Pancreas (tissue), 10 donors: ENCODE results near the gene YPEL4. TPM values are rescaled to one million over a fixed set of nuclear protein-coding genes. Genes with fewer than 3 reads are reported as not detected.
A peak's percentile ranks its signal among the peaks of the same experiment; 100 is the strongest.
"Not testable (repeated sequence)": the region's sequence is repeated elsewhere in the genome, so short reads cannot be mapped to it uniquely, and the experiment has no call there.

ENCODE experiments used
- ATAC-seq, 4 donors: fragments of 200-7000 bp; cut with Tn5 transposase; one replicate each; pipeline versions ENCODE4 v1.8.0 to v1.9.1; 2020; ENCODE audit warnings: mild to moderate bottlenecking in 4 of 4, moderate library complexity in 4 of 4
- DNase-seq, 6 donors: peaks; one replicate each; pipeline ENCODE4 v3.0.0-alpha.2; 2020
- FAIRE-seq: peaks from 2 replicates; lab custom pipeline; 2012; peaks lifted over from hg19 to GRCh38; lab: Jason Lieb, UNC
- H3K27ac ChIP-seq, 4 donors: fragments of 200-600 bp; sonication (generic); 1 replicate in 3 of 4; 2 replicates in 1 of 4; pipeline versions ENCODE4 v1.5.0 to v1.8.0; 2020
- H3K27me3 ChIP-seq, 4 donors: fragments of 200-600 bp; one replicate each; pipeline ENCODE4 v1.8.0; 2021
- H3K36me3 ChIP-seq, 3 donors: fragments of 200-600 bp; sonication (generic) in 1 of 3; one replicate each; pipeline versions ENCODE4 v1.5.0 to v1.8.0; 2020 to 2021
- H3K4me1 ChIP-seq, 3 donors: fragments of 200-600 bp; one replicate each; pipeline ENCODE4 v1.8.0; 2021
- H3K4me3 ChIP-seq, 4 donors: fragments of 200-600 bp; sonication (generic) in 2 of 4; one replicate each; pipeline versions ENCODE4 v1.5.0 to v1.8.0; 2020 to 2021
- H3K9me3 ChIP-seq, 4 donors: fragments of 200-600 bp; one replicate each; pipeline ENCODE4 v1.8.0; 2021
- CTCF ChIP-seq, 4 donors: fragments of 200-600 bp; sonication (generic) in 3 of 4; IDR thresholded peaks; one replicate each; pipeline versions ENCODE4 v1.5.0 to v1.8.0; 2021; ENCODE audit warnings: antibody characterized with exemption in 4 of 4
- WGBS, 2 donors: extraction: QIAGEN DNeasy Blood & Tissue Kit; methylation state at CpG; one replicate each; pipeline ENCODE4 v1.1.7; 2013; 5-methylcytosine and 5-hydroxymethylcytosine counted together
- intact Hi-C, 3 donors: fragments of 100-400 bp; cut with DNase I; formaldehyde crosslinking; loops; one replicate each; pipeline versions ENCODE4 v1.11.1 to v1.14.2; 2022
- polyA plus RNA-seq, 2 donors: library from polyadenylated mRNA; stranded (reverse); fragments of 200-250 nt; gene quantifications; one replicate each; pipeline ENCODE4 v1.2.3, GENCODE V29; 2013
- total RNA-seq, 6 donors: library from RNA; stranded (reverse); fragmentation: NEBNext Ultra II Directional in 4 of 6; extraction: Animal tissue kit (Norgen Biotek cat#: 25700) in 4 of 6; gene quantifications; one replicate each; pipeline versions ENCODE4 v1.2.1 to v1.2.4, GENCODE V29; 2021 to 2023
- donor health status: healthy with polysubstance abuse.
- donor health status: DM: no; HTN: no; CAD: no; lungs with moderate emphysema.
- donor health status: DM: no; HTN: no; CAD: no.
- donor health status: control.
- donor health status: control.
- donor health status: Bipolar disorder and iron deficiency.
- donor health status: DM: yes; HTN: yes; CAD: no.
- donor health status: DM: no; HTN: no; CAD: no.
- donor health status: DM: no; HTN: no; CAD: no.
- donor health status: DM: yes; HTN: yes; CAD: no.

Gene YPEL4, protein sequence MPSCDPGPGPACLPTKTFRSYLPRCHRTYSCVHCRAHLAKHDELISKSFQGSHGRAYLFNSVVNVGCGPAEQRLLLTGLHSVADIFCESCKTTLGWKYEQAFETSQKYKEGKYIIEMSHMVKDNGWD
- total RNA-seq (under 1 TPM in 5 of 6 donors, not detected in 1; 0.12 to 0.32 (median 0.25) TPM), polyA plus RNA-seq (under 1 TPM; 0.38 to 0.68 TPM)

- 17 to 22% methylated on average over 15 of the region's 15 CpGs for WGBS, 2 donors
- FAIRE-seq (no peak), ATAC-seq (peak in 3 of 4 donors; percentile 32 to 69 (median 64)), DNase-seq (peak in 1 of 6 donors; percentile 32)
- TF ChIP-seq CTCF (IDR thresholded peaks at IDR 0.05): no peak
- H3K4me1 ChIP-seq: peaks cover 0 to 3% (median 2%) of the 10 kb centered on the region in 3 donors
- H3K36me3 ChIP-seq: no peaks in the 10 kb centered on the region
- intact Hi-C loops: loop anchor here (5.0 to 10.0 kb wide), 5 partner anchors 75 to 308 kb away; partner anchors contain the start of gene UBE2L6 (in 2 of the 3)
- peaks cover 0 to 9% (median 0%) of the 10 kb centered on the region in 4 donors for H3K27me3 ChIP-seq
- H3K4me3 ChIP-seq: peak within 1 kb of the TSS in 1 of 4 donors; percentile 14
- no peak within 1 kb of the TSS for H3K27ac ChIP-seq
- no peaks in the 10 kb centered on the region for H3K9me3 ChIP-seq
These were observed at the start of gene YPEL4 for GRCh38 chr11:57649826-57650738. YPEL4 (minus strand) TSS chr11:57649912; CDS start chr11:57647107, 2,805 bp downstream.

GRCh38 chr11:57698843-57699365 is 49.2 kb upstream of the YPEL4 start:
- no peak for TF ChIP-seq CTCF (IDR thresholded peaks at IDR 0.05)
- no peak for FAIRE-seq
- peaks cover 3 to 67% (median 45%) of the 10 kb centered on the region in 3 donors for H3K36me3 ChIP-seq

DNA sequence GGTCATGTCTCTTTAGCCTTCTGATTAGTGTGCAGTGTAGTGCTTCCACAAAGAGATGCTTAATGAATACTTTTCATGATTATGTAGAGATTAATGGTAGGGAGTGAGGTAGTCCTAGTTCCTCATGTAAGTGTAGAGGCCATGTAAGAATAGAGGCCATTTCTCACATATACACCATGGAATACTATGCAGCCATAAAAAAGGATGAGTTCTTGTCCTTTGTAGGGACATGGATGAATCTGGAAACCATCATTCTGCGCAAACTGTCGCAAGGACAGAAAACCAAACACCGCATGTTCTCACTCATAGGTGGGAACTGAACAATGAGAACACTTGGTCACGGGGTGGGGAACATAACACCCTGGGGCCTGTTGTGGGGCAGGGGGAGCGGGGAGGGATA is 40.8 kb upstream of the YPEL4 start:
- H3K4me1 ChIP-seq, intact Hi-C loops, H3K27ac ChIP-seq, DNase-seq, H3K9me3 ChIP-seq, FAIRE-seq, ATAC-seq, H3K27me3 ChIP-seq, H3K4me3 ChIP-seq: not testable (repeated sequence)
- H3K36me3 ChIP-seq: peaks cover 0 to 71% (median 47%) of the 10 kb centered on the region in 3 donors
- WGBS, 2 donors: 98 to 100% methylated on average over 5 of the region's 5 CpGs

More at GRCh38 chr11:57698843-57699365, 49.2 kb upstream of the YPEL4 start:
- ATAC-seq: no peak
- Histone ChIP-seq H3K4me3 (no peak overlapping the region), H3K27ac (no peak overlapping the region), H3K27me3 (no peaks in the 10 kb centered on the region), H3K4me1 (no peaks in the 10 kb centered on the region), H3K9me3 (no peaks in the 10 kb centered on the region)
- 88 to 91% methylated on average over 18 of the region's 18 CpGs for WGBS, 2 donors
- intact Hi-C loops: no loop called here
- DNase-seq: peak in 1 of 6 donors; percentile 55

GRCh38 chr11:57681168-57681567 is 31.5 kb upstream of the YPEL4 start:
- intact Hi-C loops: no loop called here
- Histone ChIP-seq H3K27me3 (no peaks in the 10 kb centered on the region), H3K4me1 (peaks cover 0 to 11% (median 5%) of the 10 kb centered on the region in 3 donors), H3K27ac (no peak overlapping the region), H3K9me3 (no peaks in the 10 kb centered on the region), H3K4me3 (no peak overlapping the region), H3K36me3 (peaks cover 0 to 16% (median 2%) of the 10 kb centered on the region in 3 donors)
- no peak for FAIRE-seq
- TF ChIP-seq CTCF (IDR thresholded peaks at IDR 0.05): no peak
- no peak for ATAC-seq
- no peak for DNase-seq
- WGBS, 2 donors: 35 to 37% methylated on average over 1 of the region's 1 CpG

DNA sequence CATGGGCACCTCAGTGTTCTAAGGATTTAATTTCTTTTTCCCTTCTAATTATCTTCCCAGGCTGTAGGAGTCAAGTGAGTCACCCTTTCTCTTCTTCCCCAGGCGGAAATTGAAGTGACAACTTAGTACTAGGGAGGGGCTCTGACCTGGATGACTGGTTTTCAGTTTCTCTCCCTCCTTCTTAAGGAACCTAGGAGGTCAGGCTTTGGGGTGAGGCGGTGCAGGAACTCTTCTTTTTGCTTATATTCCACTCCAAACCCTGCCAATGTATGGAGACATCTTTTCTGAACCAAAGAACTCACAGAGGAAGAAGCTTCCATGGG is 30.8 kb upstream of the YPEL4 start:
- Histone ChIP-seq H3K4me1 (peaks cover 3 to 18% (median 5%) of the 10 kb centered on the region in 3 donors), H3K27me3 (no peaks in the 10 kb centered on the region), H3K9me3 (no peaks in the 10 kb centered on the region), H3K4me3 (no peak overlapping the region), H3K36me3 (peaks cover 0 to 16% (median 2%) of the 10 kb centered on the region in 3 donors), H3K27ac (no peak overlapping the region)
- WGBS, 2 donors: 78 to 93% methylated on average over 2 of the region's 2 CpGs
- no peak for TF ChIP-seq CTCF (IDR thresholded peaks at IDR 0.05)
- intact Hi-C loops: no loop called here
- no peak for DNase-seq
- FAIRE-seq: no peak
- peak in 1 of 4 donors; percentile 58 for ATAC-seq
